IgD-negative memory B cell (primary cell): ENCODE results near the gene PSIP1. TPM values are rescaled to one million over a fixed set of nuclear protein-coding genes. Genes with fewer than 3 reads are reported as not detected.

Experiments
- H3K27ac Mint-ChIP-seq, 3 donors: one replicate each; pipeline ENCODE4 v1.8.0; 2020 to 2022; ENCODE audit warnings: mild to moderate bottlenecking in 3 of 3, mixed read lengths in 3 of 3, moderate library complexity in 1 of 3
- H3K27me3 Mint-ChIP-seq: one replicate; pipeline ENCODE4 v1.8.0; 2021; ENCODE audit warnings: mixed read lengths
- H3K36me3 Mint-ChIP-seq: one replicate; pipeline ENCODE4 v1.8.0; 2020; ENCODE audit warnings: mild to moderate bottlenecking, mixed read lengths
- H3K4me1 Mint-ChIP-seq, 3 donors: one replicate each; pipeline ENCODE4 v1.8.0; 2020 to 2022; ENCODE audit warnings: mixed read lengths in 3 of 3, mild to moderate bottlenecking in 1 of 3
- H3K4me3 Mint-ChIP-seq, 4 donors: one replicate each; pipeline ENCODE4 v1.8.0; 2020 to 2022; ENCODE audit warnings: mild to moderate bottlenecking in 4 of 4, mixed read lengths in 4 of 4, moderate library complexity in 3 of 4
- H3K9me3 Mint-ChIP-seq, 3 donors: one replicate each; pipeline ENCODE4 v1.8.0; 2020 to 2021; ENCODE audit warnings: mixed read lengths in 3 of 3, mild to moderate bottlenecking in 1 of 3
- polyA plus RNA-seq: library from polyadenylated mRNA; unstranded; fragments of 300-500 nt; fragmentation: Illumina TruSeq; gene quantifications from one replicate; pipeline ENCODE4 v1.2.3, GENCODE V29; 2021

The PSIP1 gene
- polyA plus RNA-seq, 1 donor from 2014 or later = 112 TPM

DNA sequence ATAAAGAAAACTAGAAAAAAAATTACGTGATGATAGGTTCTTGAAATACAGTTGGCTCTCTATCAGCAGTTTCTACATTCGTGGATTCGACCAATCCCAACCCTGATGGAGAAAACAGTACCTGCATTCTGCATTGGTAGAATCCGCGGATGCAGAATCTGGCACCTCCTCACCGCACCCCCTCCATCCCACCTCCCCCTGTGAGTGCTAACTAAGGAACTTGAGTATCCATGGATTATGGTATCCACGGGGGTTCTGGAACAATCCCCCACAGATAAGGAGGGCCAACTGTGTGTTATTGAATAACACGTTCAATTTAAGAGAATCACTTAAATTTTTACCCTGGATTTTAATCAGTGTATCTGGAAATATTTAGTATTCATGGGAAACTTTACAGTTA is 10.5 kb upstream of the PSIP1 start:
- Mint-ChIP-seq H3K27ac (no peak overlapping the region), H3K4me3 (no peak overlapping the region), H3K36me3 (peaks cover 1% of the 10 kb centered on the region), H3K27me3 (peaks cover 2% of the 10 kb centered on the region), H3K9me3 (no peaks in the 10 kb centered on the region), H3K4me1 (no peaks in the 10 kb centered on the region)

- Mint-ChIP-seq H3K27ac (no peak overlapping the region), H3K4me3 (no peak overlapping the region), H3K4me1 (peaks cover 0 to 5% (median 0%) of the 10 kb centered on the region in 3 donors), H3K9me3 (no peaks in the 10 kb centered on the region), H3K27me3 (peaks cover 2% of the 10 kb centered on the region), H3K36me3 (peaks cover 1% of the 10 kb centered on the region)
These were observed 9.1 kb upstream of the PSIP1 start for GRCh38 chr9:15519831-15520230.

GRCh38 chr9:15513335-15513734 is 2.6 kb upstream of the PSIP1 start:
- Mint-ChIP-seq H3K27me3 (no peaks in the 10 kb centered on the region), H3K36me3 (peaks cover 1% of the 10 kb centered on the region), H3K4me3 (peak overlapping the region in 2 of 4 donors; percentile 10 to 63), H3K27ac (peak overlapping the region in 2 of 3 donors; percentile 2 to 58), H3K9me3 (no peaks in the 10 kb centered on the region), H3K4me1 (peaks cover 27 to 35% (median 32%) of the 10 kb centered on the region in 3 donors)

GRCh38 chr9:15512889-15513288 is 2.1 kb upstream of the PSIP1 start:
- Mint-ChIP-seq H3K27ac (peak overlapping the region; percentile 2 to 94 (median 72)), H3K27me3 (no peaks in the 10 kb centered on the region), H3K4me3 (peak overlapping the region in 2 of 4 donors; percentile 63 to 96), H3K9me3 (no peaks in the 10 kb centered on the region), H3K4me1 (peaks cover 27 to 39% (median 36%) of the 10 kb centered on the region in 3 donors), H3K36me3 (peaks cover 1% of the 10 kb centered on the region)

- H3K4me1 Mint-ChIP-seq = peaks cover 27 to 42% (median 37%) of the 10 kb centered on the region in 3 donors
These were observed 1.4 kb upstream of the PSIP1 start for GRCh38 chr9:15512204-15512603.

GRCh38 chr9:15509931-15510788 is 610 bp downstream of the PSIP1 start:
- Mint-ChIP-seq H3K9me3 (no peaks in the 10 kb centered on the region), H3K4me3 (peak overlapping the region; percentile 93 to 99 (median 96)), H3K4me1 (peaks cover 32 to 58% (median 46%) of the 10 kb centered on the region in 3 donors), H3K36me3 (no peaks in the 10 kb centered on the region), H3K27ac (peak overlapping the region; percentile 96 to 99 (median 97)), H3K27me3 (no peaks in the 10 kb centered on the region)

More at GRCh38 chr9:15512204-15512603, 1.4 kb upstream of the PSIP1 start:
- Mint-ChIP-seq H3K36me3 (peaks cover under 1% of the 10 kb centered on the region), H3K27me3 (no peaks in the 10 kb centered on the region), H3K9me3 (no peaks in the 10 kb centered on the region), H3K4me3 (peak overlapping the region; percentile 3 to 96 (median 61)), H3K27ac (peak overlapping the region; percentile 72 to 97 (median 94))

DNA sequence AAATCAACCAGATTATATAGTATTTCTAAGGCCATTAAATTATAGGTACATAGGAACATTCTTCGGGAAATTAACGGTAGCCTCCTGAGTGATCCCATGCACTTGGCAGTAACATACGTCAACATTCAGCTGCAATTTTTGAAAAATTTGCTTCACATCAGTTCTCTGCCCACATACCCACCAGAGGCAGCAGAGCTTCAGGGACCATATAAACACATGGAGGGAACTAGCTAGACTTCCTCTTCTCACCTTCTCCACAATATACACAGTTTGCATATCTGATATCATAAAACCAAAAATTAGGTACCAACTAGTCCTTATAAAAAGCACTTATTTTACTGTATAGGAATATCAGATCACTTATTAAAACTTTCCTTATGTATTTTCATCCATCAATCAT is 4.8 kb downstream of the PSIP1 start:
- no peaks in the 10 kb centered on the region for H3K36me3 Mint-ChIP-seq
- peak overlapping the region in 2 of 3 donors; percentile 64 to 75 for H3K27ac Mint-ChIP-seq
- no peaks in the 10 kb centered on the region for H3K9me3 Mint-ChIP-seq
- peaks cover 14 to 50% (median 48%) of the 10 kb centered on the region in 3 donors for H3K4me1 Mint-ChIP-seq
- H3K4me3 Mint-ChIP-seq = peak overlapping the region in 2 of 4 donors; percentile 54 to 60
- H3K27me3 Mint-ChIP-seq = no peaks in the 10 kb centered on the region

DNA sequence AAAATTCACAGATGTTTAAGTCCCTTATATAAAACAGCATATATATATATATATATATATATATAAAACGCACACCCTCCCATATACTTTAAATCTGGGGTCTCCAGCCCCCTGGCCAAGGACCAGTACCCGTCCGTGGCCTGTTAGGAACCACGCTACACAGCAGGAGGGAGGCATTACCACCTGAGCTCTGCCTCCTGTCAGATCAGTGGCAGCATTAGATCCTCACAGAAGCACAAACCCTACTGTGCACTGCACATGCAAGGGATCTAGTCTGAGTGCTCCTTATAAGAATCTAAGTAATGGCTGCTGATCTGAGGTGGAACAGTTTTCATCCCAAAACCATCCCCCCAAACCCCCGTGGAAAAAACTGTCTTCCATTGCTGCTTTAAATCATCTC is 9.0 kb downstream of the PSIP1 start:
- Mint-ChIP-seq H3K4me1 (peaks cover 6 to 36% (median 31%) of the 10 kb centered on the region in 3 donors), H3K9me3 (no peaks in the 10 kb centered on the region), H3K36me3 (no peaks in the 10 kb centered on the region), H3K4me3 (no peak overlapping the region), H3K27me3 (no peaks in the 10 kb centered on the region), H3K27ac (peak overlapping the region in 1 of 3 donors; percentile 7)

- H3K4me1 Mint-ChIP-seq = peaks cover 12 to 32% (median 26%) of the 10 kb centered on the region in 3 donors
- peak overlapping the region in 1 of 3 donors; percentile 54 for H3K27ac Mint-ChIP-seq
- no peaks in the 10 kb centered on the region for H3K27me3 Mint-ChIP-seq
- H3K36me3 Mint-ChIP-seq = no peaks in the 10 kb centered on the region
- H3K9me3 Mint-ChIP-seq = no peaks in the 10 kb centered on the region
- H3K4me3 Mint-ChIP-seq = no peak overlapping the region
These were observed 9.6 kb downstream of the PSIP1 start for GRCh38 chr9:15501179-15501578.

- peaks cover 12 to 37% (median 26%) of the 10 kb centered on the region in 3 donors for H3K4me1 Mint-ChIP-seq
These were observed 11.6 kb downstream of the PSIP1 start for GRCh38 chr9:15499139-15499538.

GRCh38 chr9:15498246-15498995 is 12.3 kb downstream of the PSIP1 start:
- Mint-ChIP-seq H3K9me3 (peaks cover 0 to under 1% (median 0%) of the 10 kb centered on the region in 3 donors), H3K36me3 (peaks cover 5% of the 10 kb centered on the region), H3K4me1 (peaks cover 15 to 33% (median 27%) of the 10 kb centered on the region in 3 donors), H3K4me3 (no peak overlapping the region), H3K27ac (no peak overlapping the region), H3K27me3 (no peaks in the 10 kb centered on the region)

More at GRCh38 chr9:15499139-15499538, 11.6 kb downstream of the PSIP1 start:
- peak overlapping the region in 1 of 3 donors; percentile 12 for H3K27ac Mint-ChIP-seq
- H3K4me3 Mint-ChIP-seq = no peak overlapping the region
- no peaks in the 10 kb centered on the region for H3K27me3 Mint-ChIP-seq
- H3K36me3 Mint-ChIP-seq = peaks cover 2% of the 10 kb centered on the region
- H3K9me3 Mint-ChIP-seq = no peaks in the 10 kb centered on the region

DNA sequence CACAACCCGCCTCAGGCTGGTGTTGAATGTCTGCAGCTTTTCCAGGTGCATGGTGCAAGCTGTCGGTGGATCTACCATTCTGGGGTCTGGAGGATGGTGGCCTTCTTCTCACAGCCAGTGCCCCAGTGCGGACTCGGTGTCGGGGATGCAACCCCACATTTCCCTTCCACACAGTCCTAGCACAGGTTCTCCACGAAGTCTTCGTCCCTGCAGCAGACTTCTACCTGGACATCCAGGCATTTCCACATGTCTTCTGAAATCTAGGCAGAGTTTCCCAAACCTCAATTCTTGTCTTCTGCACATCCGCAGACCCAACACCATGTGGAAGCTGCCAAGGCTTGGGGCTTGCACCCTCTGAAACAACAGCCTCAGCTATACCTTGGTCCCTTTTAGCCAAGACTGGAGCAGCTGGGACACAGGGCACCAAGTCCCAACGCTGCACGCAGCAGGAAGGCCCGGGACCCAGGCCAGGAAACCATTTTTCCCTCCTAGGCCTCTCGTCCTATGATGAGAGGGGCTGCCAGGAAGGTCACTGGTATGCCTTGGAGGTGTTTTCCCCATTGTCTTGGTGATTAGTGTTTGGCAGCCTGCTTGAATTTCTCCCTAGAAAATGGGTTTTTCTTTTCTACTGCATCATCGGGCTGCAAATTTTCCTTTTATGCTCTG is 18.2 kb downstream of the PSIP1 start:
- H3K4me1 Mint-ChIP-seq = peaks cover 16 to 25% (median 23%) of the 10 kb centered on the region in 3 donors
- peak overlapping the region in 2 of 3 donors; percentile 47 to 83 for H3K27ac Mint-ChIP-seq

DNA sequence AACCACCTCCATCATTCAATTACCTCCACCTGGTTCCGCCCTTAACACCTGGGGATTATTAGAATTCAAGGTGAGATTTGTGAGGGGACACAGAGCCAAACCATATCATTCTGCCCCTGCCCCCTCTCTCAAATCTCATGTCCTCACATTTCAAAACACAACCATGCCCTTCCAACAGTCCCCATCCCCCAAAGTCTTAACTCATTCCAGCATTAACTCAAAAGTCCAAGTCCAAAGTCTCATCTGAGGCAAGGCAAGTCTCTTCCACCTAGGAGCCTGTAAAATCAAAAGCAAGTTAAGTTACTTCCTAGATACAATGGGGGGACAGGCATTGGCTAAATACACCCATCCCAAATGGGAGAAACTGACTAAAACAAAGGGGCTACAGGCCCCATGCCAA is 18.8 kb downstream of the PSIP1 start:
- Mint-ChIP-seq H3K4me3 (no peak overlapping the region), H3K4me1 (peaks cover 19 to 26% (median 26%) of the 10 kb centered on the region in 3 donors), H3K36me3 (peaks cover 17% of the 10 kb centered on the region), H3K27me3 (no peaks in the 10 kb centered on the region), H3K9me3 (peaks cover 0 to 6% (median 2%) of the 10 kb centered on the region in 3 donors), H3K27ac (no peak overlapping the region)

More for the DNA sequence above, 18.2 kb downstream of the PSIP1 start:
- H3K9me3 Mint-ChIP-seq = peaks cover 0 to 6% (median 2%) of the 10 kb centered on the region in 3 donors
- no peaks in the 10 kb centered on the region for H3K27me3 Mint-ChIP-seq
- H3K36me3 Mint-ChIP-seq = peaks cover 15% of the 10 kb centered on the region
- H3K4me3 Mint-ChIP-seq = peak overlapping the region in 1 of 4 donors; percentile 84

- Mint-ChIP-seq H3K27me3 (no peaks in the 10 kb centered on the region), H3K36me3 (peaks cover 5% of the 10 kb centered on the region), H3K9me3 (no peaks in the 10 kb centered on the region), H3K27ac (no peak overlapping the region), H3K4me1 (peaks cover 11 to 30% (median 25%) of the 10 kb centered on the region in 3 donors), H3K4me3 (no peak overlapping the region)
These were observed 24.7 kb downstream of the PSIP1 start for GRCh38 chr9:15485836-15486666.
